Fibroblast of lung (primary cell): ENCODE data around the gene UBE4B. TPM values are rescaled to one million over a fixed set of nuclear protein-coding genes. Genes with fewer than 3 reads are reported as not detected.

Experiments
- DNase-seq, 2 donors: peaks; one replicate each; pipeline versions ENCODE4 v3.0.0 to v3.0.0-alpha.2; 2010; ENCODE audit warnings: low read depth in 2 of 2
- H2AFZ ChIP-seq: 2 replicates; pipeline ENCODE4 v1.5.1; 2012; ENCODE audit warnings: low read length, control low read depth, inconsistent platforms
- H3K27ac ChIP-seq: 2 replicates; pipeline ENCODE4 v1.5.1; 2011; ENCODE audit warnings: low read length, control low read depth; ENCODE audit not compliant: insufficient read depth
- H3K27me3 ChIP-seq: 2 replicates; pipeline ENCODE4 v1.5.1; 2011; ENCODE audit warnings: mild to moderate bottlenecking, low read length; ENCODE audit not compliant: control insufficient read depth, insufficient read depth
- H3K36me3 ChIP-seq: 2 replicates; pipeline ENCODE4 v1.5.1; 2011; ENCODE audit warnings: low read length; ENCODE audit not compliant: control insufficient read depth, insufficient read depth
- H3K4me1 ChIP-seq: 2 replicates; pipeline ENCODE4 v1.5.1; 2011; ENCODE audit warnings: low read length; ENCODE audit not compliant: control insufficient read depth, insufficient read depth; ENCODE audit errors: extremely low read depth
- H3K4me2 ChIP-seq: 2 replicates; pipeline ENCODE4 v1.5.1; 2011; ENCODE audit warnings: low read length, control low read depth; ENCODE audit not compliant: insufficient read depth; ENCODE audit errors: extremely low read depth
- H3K4me3 ChIP-seq, 4 experiments: fragments of 200-600 bp in 1 of 4; sonication (generic) in 1 of 4; replicated peaks in 1 of 4; 2 replicates each; pipeline ENCODE4 v1.5.1; 2011 to 2016; ENCODE audit warnings: low read length in 4 of 4, low read depth in 3 of 4, mild to moderate bottlenecking in 3 of 4, control low read depth in 2 of 4, inconsistent platforms in 1 of 4, mixed read lengths in 1 of 4; ENCODE audit not compliant: insufficient read depth in 1 of 4; ENCODE audit errors: control extremely low read depth in 1 of 4
- H3K79me2 ChIP-seq: 2 replicates; pipeline ENCODE4 v1.5.1; 2012; ENCODE audit warnings: mild to moderate bottlenecking, low read length, inconsistent platforms; ENCODE audit not compliant: control insufficient read depth, insufficient read depth
- H3K9ac ChIP-seq: 2 replicates; pipeline ENCODE4 v1.5.1; 2011; ENCODE audit warnings: mild to moderate bottlenecking, low read length, control low read depth; ENCODE audit not compliant: insufficient read depth
- H3K9me3 ChIP-seq: 2 replicates; pipeline ENCODE4 v1.5.1; 2012; ENCODE audit warnings: low read depth, low read length; ENCODE audit not compliant: control insufficient read depth, insufficient read depth
- H4K20me1 ChIP-seq: 2 replicates; pipeline ENCODE4 v1.5.1; 2011; ENCODE audit warnings: low read length; ENCODE audit not compliant: control insufficient read depth, insufficient read depth; ENCODE audit errors: extremely low read depth
- EZH2 ChIP-seq: IDR thresholded peaks from 2 replicates; pipeline ENCODE4 v1.5.1; 2012; ENCODE audit warnings: low read length, control low read depth, mild to moderate bottlenecking; ENCODE audit errors: missing control alignments
- polyA plus RNA-seq, 2 donors: library from polyadenylated mRNA; depleted of rRNA in 1 of 2; stranded (reverse) in 1 of 2; unstranded in 1 of 2; fragments of >200 nt; gene quantifications; 2 replicates each; pipeline ENCODE4 v1.2.1, GENCODE V29; 2011 to 2012; ENCODE audit warnings: missing spikeins in 1 of 2
- total RNA-seq: library from RNA; depleted of rRNA; stranded (reverse); fragments of >200 nt; gene quantifications from 2 replicates; pipeline ENCODE4 v1.2.1, GENCODE V29; 2014
- TF ChIP-seq, protein P1 (sequence below), 2 donors: IDR thresholded peaks in 1 of 2; conservative IDR thresholded peaks in 1 of 2; 1 replicate in 1 of 2; 2 replicates in 1 of 2; pipeline ENCODE4 v1.5.1; 2011 to 2012; ENCODE audit warnings: low read length in 2 of 2, control low read depth in 1 of 2, inconsistent platforms in 1 of 2, low read depth in 1 of 2, mild to moderate bottlenecking in 1 of 2

UBE4B gene
- total and polyA plus RNA-seq, 2 donors (not counting 1 experiment from before 2014, with no cell fraction given) = 21.9 to 30.7 TPM

DNA sequence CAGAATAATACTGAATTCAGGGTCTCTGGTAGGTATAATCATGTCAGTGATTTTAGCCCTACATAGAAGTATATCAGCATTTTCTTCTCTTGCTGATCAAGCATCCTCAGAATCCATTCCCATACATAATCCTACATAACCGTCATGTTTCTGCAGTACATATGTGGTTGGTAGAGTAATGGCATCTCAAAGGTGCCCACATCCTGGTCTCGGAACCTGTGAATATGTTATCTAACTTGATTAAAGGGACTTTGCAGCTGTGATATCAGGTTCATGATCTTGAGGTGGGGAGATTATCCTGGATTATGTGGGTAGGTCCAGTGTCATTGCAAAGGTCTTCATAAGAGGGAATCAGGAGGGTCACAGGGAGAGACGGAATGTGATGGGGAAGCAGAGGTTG is 108.2 kb downstream of the UBE4B start:
- no peak overlapping the region for H3K4me3 ChIP-seq
- H3K4me1 ChIP-seq = no peaks in the 10 kb centered on the region
- H3K9me3 ChIP-seq = no peaks in the 10 kb centered on the region

DNA sequence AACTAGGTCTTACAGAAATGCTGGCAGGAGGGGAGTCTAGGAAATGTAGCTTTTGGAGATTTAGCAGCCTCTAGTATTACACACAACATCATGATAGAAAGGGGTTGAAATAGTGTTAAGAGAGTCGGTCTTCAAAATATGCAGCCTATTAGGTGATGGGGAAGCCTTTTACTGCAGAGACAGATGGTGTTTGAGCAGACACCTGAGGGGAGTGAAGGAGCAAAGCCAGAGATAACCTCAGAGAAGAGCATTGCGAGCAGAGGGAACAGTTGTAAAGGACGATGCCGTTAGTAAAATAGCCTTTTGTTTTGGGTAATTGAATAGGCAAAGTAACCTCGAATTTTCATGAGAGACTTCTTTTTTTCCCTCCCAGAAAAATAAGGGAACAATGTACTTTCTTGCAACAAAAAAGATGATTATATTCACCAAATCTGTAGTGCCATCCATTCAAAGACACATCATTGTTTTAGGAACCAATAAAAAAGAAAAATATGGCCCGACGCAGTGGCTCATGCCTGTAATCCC is 111.3 kb downstream of the UBE4B start:
- H3K4me3 ChIP-seq = no peak overlapping the region
- no peaks in the 10 kb centered on the region for H4K20me1 ChIP-seq
- H3K36me3 ChIP-seq = no peaks in the 10 kb centered on the region
- no peak overlapping the region for H2AFZ ChIP-seq
- H3K9ac ChIP-seq = no peak overlapping the region
- no peaks in the 10 kb centered on the region for H3K79me2 ChIP-seq
- no peaks in the 10 kb centered on the region for H3K27me3 ChIP-seq
- H3K4me1 ChIP-seq = no peaks in the 10 kb centered on the region
- no peak for DNase-seq
- TF ChIP-seq, protein P1, sequence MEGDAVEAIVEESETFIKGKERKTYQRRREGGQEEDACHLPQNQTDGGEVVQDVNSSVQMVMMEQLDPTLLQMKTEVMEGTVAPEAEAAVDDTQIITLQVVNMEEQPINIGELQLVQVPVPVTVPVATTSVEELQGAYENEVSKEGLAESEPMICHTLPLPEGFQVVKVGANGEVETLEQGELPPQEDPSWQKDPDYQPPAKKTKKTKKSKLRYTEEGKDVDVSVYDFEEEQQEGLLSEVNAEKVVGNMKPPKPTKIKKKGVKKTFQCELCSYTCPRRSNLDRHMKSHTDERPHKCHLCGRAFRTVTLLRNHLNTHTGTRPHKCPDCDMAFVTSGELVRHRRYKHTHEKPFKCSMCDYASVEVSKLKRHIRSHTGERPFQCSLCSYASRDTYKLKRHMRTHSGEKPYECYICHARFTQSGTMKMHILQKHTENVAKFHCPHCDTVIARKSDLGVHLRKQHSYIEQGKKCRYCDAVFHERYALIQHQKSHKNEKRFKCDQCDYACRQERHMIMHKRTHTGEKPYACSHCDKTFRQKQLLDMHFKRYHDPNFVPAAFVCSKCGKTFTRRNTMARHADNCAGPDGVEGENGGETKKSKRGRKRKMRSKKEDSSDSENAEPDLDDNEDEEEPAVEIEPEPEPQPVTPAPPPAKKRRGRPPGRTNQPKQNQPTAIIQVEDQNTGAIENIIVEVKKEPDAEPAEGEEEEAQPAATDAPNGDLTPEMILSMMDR (conservative IDR thresholded peaks at IDR 0.05 in 1 of 2, IDR thresholded peaks at IDR 0.05 in 1 of 2; ENCODE audit: low read depth in 1 of 2, low read length in 2 of 2) = no peak
- TF ChIP-seq EZH2 = no peak
- H3K4me2 ChIP-seq = no peak overlapping the region
- H3K9me3 ChIP-seq = no peaks in the 10 kb centered on the region
- H3K27ac ChIP-seq = no peak overlapping the region

More for the DNA sequence above, 108.2 kb downstream of the UBE4B start:
- TF ChIP-seq EZH2 = no peak
- TF ChIP-seq, protein P1 (conservative IDR thresholded peaks at IDR 0.05 in 1 of 2, IDR thresholded peaks at IDR 0.05 in 1 of 2; ENCODE audit: low read depth in 1 of 2, low read length in 2 of 2) = no peak
- Histone ChIP-seq H3K27me3 (no peaks in the 10 kb centered on the region), H3K9ac (no peak overlapping the region), H4K20me1 (no peaks in the 10 kb centered on the region), H2AFZ (no peak overlapping the region), H3K79me2 (no peaks in the 10 kb centered on the region), H3K4me2 (no peak overlapping the region), H3K27ac (no peak overlapping the region), H3K36me3 (peaks cover 1% of the 10 kb centered on the region)
- no peak for DNase-seq

DNA sequence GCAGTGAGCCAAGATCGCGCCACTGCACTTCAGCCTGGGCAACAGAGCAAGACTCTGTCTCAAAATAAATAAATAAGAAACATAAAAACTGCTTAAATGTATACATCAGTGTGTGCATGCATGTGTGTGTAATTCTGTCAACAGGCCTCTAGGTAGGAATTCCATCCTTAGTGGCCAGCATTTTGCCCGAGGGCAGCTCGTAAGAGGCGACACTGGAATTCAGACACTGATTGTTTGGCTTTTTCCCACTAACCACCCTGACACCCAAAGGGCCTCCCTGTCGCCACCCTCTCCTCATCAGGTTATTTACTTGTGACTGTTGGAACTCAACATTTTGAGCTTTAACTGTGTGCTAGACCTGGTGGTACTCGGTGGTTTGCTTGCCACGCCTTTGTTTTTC is 113.6 kb downstream of the UBE4B start:
- no peak overlapping the region for H3K4me3 ChIP-seq
- no peak overlapping the region for H3K27ac ChIP-seq
- no peaks in the 10 kb centered on the region for H3K9me3 ChIP-seq
- H3K79me2 ChIP-seq = no peaks in the 10 kb centered on the region
- no peaks in the 10 kb centered on the region for H3K27me3 ChIP-seq
- no peak overlapping the region for H2AFZ ChIP-seq
- TF ChIP-seq, protein P1 (conservative IDR thresholded peaks at IDR 0.05 in 1 of 2, IDR thresholded peaks at IDR 0.05 in 1 of 2; ENCODE audit: low read depth in 1 of 2, low read length in 2 of 2) = no peak
- TF ChIP-seq EZH2 = no peak
- no peaks in the 10 kb centered on the region for H3K36me3 ChIP-seq
- no peak for DNase-seq
- no peaks in the 10 kb centered on the region for H3K4me1 ChIP-seq
- no peaks in the 10 kb centered on the region for H4K20me1 ChIP-seq
- no peak overlapping the region for H3K9ac ChIP-seq
- H3K4me2 ChIP-seq = no peak overlapping the region
